Measurements from ENCODE around the gene CAMK2A.

CAMK2A gene

DNA sequence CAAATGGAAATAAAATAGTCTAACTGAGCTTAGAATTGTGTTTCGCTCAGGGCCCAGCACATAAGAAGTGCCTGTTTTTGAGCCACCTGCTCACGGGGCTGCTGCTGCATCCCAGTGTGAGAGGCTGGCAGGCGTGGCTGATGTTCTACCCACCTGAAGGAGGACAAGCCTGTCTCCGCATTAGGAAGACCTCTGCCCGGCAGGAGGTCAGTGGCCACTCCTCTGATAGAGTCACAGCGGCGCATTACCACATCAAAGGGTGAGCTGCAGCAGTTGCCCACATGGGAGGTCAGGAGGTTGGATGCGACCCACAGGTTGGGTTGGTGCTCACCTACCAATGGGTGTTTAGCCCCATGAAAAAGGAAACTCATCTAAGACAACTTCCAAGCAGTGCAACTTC lies 103.4 kb downstream of the CAMK2A start:
- H3K4me2 ChIP-seq = no peak overlapping the region
- TF ChIP-seq, protein P1, sequence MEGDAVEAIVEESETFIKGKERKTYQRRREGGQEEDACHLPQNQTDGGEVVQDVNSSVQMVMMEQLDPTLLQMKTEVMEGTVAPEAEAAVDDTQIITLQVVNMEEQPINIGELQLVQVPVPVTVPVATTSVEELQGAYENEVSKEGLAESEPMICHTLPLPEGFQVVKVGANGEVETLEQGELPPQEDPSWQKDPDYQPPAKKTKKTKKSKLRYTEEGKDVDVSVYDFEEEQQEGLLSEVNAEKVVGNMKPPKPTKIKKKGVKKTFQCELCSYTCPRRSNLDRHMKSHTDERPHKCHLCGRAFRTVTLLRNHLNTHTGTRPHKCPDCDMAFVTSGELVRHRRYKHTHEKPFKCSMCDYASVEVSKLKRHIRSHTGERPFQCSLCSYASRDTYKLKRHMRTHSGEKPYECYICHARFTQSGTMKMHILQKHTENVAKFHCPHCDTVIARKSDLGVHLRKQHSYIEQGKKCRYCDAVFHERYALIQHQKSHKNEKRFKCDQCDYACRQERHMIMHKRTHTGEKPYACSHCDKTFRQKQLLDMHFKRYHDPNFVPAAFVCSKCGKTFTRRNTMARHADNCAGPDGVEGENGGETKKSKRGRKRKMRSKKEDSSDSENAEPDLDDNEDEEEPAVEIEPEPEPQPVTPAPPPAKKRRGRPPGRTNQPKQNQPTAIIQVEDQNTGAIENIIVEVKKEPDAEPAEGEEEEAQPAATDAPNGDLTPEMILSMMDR (conservative IDR thresholded peaks at IDR 0.05; ENCODE audit: low read depth, low read length) = no peak
- H2AFZ ChIP-seq (ENCODE audit: low read depth) = no peak overlapping the region
- no peaks in the 10 kb centered on the region for H3K79me2 ChIP-seq (ENCODE audit: insufficient read depth, low read depth)
- no peak overlapping the region for H3K9ac ChIP-seq
- H3K27me3 ChIP-seq (ENCODE audit: insufficient read depth, low read depth) = no peaks in the 10 kb centered on the region
- no peaks in the 10 kb centered on the region for H3K4me1 ChIP-seq (ENCODE audit: low read depth, poor library complexity, severe bottlenecking)
- no peaks in the 10 kb centered on the region for H3K36me3 ChIP-seq (ENCODE audit: insufficient read depth)
- no peaks in the 10 kb centered on the region for H4K20me1 ChIP-seq (ENCODE audit: insufficient read depth)
- no peak overlapping the region for H3K27ac ChIP-seq
- H3K4me3 ChIP-seq (IDR thresholded peaks at IDR 0.05; ENCODE audit: insufficient read depth, low read depth, low read length) = no peak overlapping the region

DNA sequence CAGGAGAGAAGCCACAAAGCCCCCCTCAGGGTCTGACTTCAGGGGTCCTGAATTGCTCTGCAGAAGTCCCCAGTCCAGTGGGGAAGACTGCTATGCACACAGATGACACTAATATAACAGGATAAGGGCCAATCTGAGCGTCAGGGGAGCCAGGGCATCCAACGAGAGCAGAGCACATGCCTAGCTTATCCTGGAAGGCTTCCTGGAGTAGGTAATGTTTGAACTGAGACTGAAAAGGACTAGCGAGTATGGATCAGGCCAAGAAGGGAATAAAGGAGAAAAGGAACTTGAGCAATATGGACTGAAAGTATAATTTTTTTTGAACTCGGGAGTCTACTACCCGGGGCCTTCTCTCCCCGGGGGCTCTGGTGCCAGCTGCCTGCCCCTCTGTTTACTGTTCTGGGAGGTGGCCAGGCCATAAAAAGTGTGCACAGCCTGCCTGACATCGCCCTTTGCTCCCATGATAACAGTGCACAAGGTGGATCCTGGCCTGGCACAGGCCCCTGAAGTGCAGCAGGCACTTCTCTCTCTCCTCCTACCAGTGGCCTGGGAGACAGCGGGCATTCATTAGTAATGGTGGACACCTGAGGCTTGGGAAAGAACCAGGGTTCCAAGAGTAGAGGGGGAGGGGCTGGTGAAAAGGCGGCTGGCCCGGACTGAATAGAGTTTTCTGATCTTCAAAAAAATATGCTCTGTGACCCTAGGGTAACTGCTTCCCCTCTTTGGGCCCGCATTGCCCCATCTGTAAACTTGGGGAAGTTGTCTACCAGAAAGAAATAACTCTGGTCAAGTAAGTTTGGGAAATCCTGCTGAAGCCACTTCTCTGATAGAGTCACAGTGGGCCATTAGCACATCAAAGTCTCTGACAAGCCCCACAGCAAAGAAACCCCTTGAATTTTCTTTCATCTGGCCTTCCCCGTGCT lies 104.3 kb downstream of the CAMK2A start:
- Histone ChIP-seq H3K4me2 (no peak overlapping the region), H3K79me2 (ENCODE audit: insufficient read depth, low read depth) (no peaks in the 10 kb centered on the region), H3K27ac (no peak overlapping the region), H2AFZ (ENCODE audit: low read depth) (no peak overlapping the region), H4K20me1 (ENCODE audit: insufficient read depth) (no peaks in the 10 kb centered on the region), H3K9ac (no peak overlapping the region), H3K36me3 (ENCODE audit: insufficient read depth) (no peaks in the 10 kb centered on the region), H3K27me3 (ENCODE audit: insufficient read depth, low read depth) (no peaks in the 10 kb centered on the region), H3K4me1 (ENCODE audit: low read depth, poor library complexity, severe bottlenecking) (no peaks in the 10 kb centered on the region), H3K4me3 (IDR thresholded peaks at IDR 0.05; ENCODE audit: insufficient read depth, low read depth, low read length) (no peak overlapping the region)
- TF ChIP-seq, protein P1 (conservative IDR thresholded peaks at IDR 0.05; ENCODE audit: low read depth, low read length) = no peak

DNA sequence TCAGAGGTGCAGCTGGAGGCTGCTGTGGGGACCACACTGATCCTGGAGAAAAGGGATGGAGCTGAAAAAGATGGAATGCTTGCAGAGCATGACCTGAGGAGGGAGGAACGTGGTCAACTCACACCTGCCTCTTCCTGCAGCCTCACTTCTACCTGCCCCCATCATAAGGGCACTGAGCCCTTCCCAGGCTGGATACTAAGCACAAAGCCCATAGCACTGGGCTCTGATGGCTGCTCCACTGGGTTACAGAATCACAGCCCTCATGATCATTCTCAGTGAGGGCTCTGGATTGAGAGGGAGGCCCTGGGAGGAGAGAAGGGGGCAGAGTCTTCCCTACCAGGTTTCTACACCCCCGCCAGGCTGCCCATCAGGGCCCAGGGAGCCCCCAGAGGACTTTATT lies 105.6 kb downstream of the CAMK2A start:
- H3K4me1 ChIP-seq (ENCODE audit: low read depth, poor library complexity, severe bottlenecking) = no peaks in the 10 kb centered on the region
- H3K9ac ChIP-seq = no peak overlapping the region
- no peaks in the 10 kb centered on the region for H3K79me2 ChIP-seq (ENCODE audit: insufficient read depth, low read depth)
- no peaks in the 10 kb centered on the region for H3K36me3 ChIP-seq (ENCODE audit: insufficient read depth)
- H4K20me1 ChIP-seq (ENCODE audit: insufficient read depth) = no peaks in the 10 kb centered on the region
- no peak overlapping the region for H3K4me3 ChIP-seq (IDR thresholded peaks at IDR 0.05; ENCODE audit: insufficient read depth, low read depth, low read length)
- no peaks in the 10 kb centered on the region for H3K27me3 ChIP-seq (ENCODE audit: insufficient read depth, low read depth)
- H2AFZ ChIP-seq (ENCODE audit: low read depth) = no peak overlapping the region
- H3K4me2 ChIP-seq = no peak overlapping the region
- TF ChIP-seq, protein P1 (conservative IDR thresholded peaks at IDR 0.05; ENCODE audit: low read depth, low read length) = no peak
- H3K27ac ChIP-seq = no peak overlapping the region

DNA sequence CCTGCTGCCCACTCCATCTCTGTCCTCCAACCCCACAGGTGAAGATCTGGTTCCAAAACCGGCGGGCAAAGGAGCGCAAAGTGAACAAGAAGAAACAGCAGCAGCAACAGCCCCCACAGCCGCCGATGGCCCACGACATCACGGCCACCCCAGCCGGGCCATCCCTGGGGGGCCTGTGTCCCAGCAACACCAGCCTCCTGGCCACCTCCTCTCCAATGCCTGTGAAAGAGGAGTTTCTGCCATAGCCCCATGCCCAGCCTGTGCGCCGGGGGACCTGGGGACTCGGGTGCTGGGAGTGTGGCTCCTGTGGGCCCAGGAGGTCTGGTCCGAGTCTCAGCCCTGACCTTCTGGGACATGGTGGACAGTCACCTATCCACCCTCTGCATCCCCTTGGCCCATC lies 106.1 kb downstream of the CAMK2A start:
- no peak overlapping the region for H2AFZ ChIP-seq (ENCODE audit: low read depth)
- no peak overlapping the region for H3K4me2 ChIP-seq
- no peaks in the 10 kb centered on the region for H3K36me3 ChIP-seq (ENCODE audit: insufficient read depth)
- H3K27ac ChIP-seq = no peak overlapping the region
- H3K4me1 ChIP-seq (ENCODE audit: low read depth, poor library complexity, severe bottlenecking) = no peaks in the 10 kb centered on the region
- no peak overlapping the region for H3K4me3 ChIP-seq (IDR thresholded peaks at IDR 0.05; ENCODE audit: insufficient read depth, low read depth, low read length)
- TF ChIP-seq, protein P1 (conservative IDR thresholded peaks at IDR 0.05; ENCODE audit: low read depth, low read length) = no peak
- H3K27me3 ChIP-seq (ENCODE audit: insufficient read depth, low read depth) = no peaks in the 10 kb centered on the region
- H3K9ac ChIP-seq = no peak overlapping the region
- H3K79me2 ChIP-seq (ENCODE audit: insufficient read depth, low read depth) = no peaks in the 10 kb centered on the region
- no peaks in the 10 kb centered on the region for H4K20me1 ChIP-seq (ENCODE audit: insufficient read depth)
